ENCODE results near the gene OR1N1.

OR1N1 gene

DNA sequence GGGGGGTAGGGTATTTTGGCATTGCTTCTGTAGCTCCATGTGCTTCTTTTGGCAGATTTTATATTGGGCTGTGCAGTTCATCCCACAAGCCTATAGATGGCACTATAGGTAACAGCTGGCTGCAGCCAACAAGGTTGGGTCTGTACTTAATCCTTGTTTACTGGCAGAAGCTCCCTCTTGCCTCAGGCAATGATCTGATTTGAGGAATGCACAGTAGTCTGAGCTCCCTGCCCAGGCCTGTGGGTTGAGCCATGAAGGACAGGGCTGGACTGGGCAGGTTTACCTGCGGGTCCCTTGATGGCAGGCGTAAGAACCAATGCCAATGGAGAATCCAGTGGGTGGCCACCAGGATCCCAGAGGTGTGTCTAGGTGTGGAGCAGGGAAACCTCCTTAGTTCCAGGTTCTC, 28.2 kb downstream of the OR1N1 start:
- Histone ChIP-seq H3K9me2 (ENCODE audit: low read depth, low read length) (no peaks in the 10 kb centered on the region), H2AFZ (ENCODE audit: low read length) (no peak overlapping the region), H3K27ac (ENCODE audit: low read depth, low read length, poor library complexity, severe bottlenecking) (no peak overlapping the region), H3F3A (ENCODE audit: insufficient read depth, low read length) (no peaks in the 10 kb centered on the region), H3K36me3 (ENCODE audit: insufficient read depth, low read length) (no peaks in the 10 kb centered on the region), H3K79me2 (ENCODE audit: insufficient read depth, low read length) (no peaks in the 10 kb centered on the region), H3K4me2 (ENCODE audit: low read length) (no peak overlapping the region), H3K9me3 (ENCODE audit: low read length) (no peaks in the 10 kb centered on the region), H3K27me3 (ENCODE audit: insufficient read depth, low read length) (no peaks in the 10 kb centered on the region; the same call in 1 of the 2 replicates), H3K9ac (ENCODE audit: low read length) (no peak overlapping the region), H4K20me1 (ENCODE audit: insufficient read depth, low read length) (no peaks in the 10 kb centered on the region), H3K4me1 (ENCODE audit: insufficient read depth, low read length, severe bottlenecking) (no peaks in the 10 kb centered on the region), H3K4me3 (ENCODE audit: low read depth, low read length, poor library complexity, severe bottlenecking) (no peak overlapping the region)
- peak; percentile 78 for TF ChIP-seq CTCF (IDR thresholded peaks at IDR 0.05; ENCODE audit: low read length)
- no peak for TF ChIP-seq EZH2 (IDR thresholded peaks at IDR 0.05; ENCODE audit: borderline replicate concordance, low read length)

GRCh38 chr9:122479062-122479461, 48.0 kb downstream of the OR1N1 start:
- Histone ChIP-seq H3K4me3 (ENCODE audit: low read depth, low read length, poor library complexity, severe bottlenecking) (no peak overlapping the region), H4K20me1 (ENCODE audit: insufficient read depth, low read length) (no peaks in the 10 kb centered on the region), H3K4me1 (ENCODE audit: insufficient read depth, low read length, severe bottlenecking) (no peaks in the 10 kb centered on the region), H3K27ac (ENCODE audit: low read depth, low read length, poor library complexity, severe bottlenecking) (no peak overlapping the region), H3K4me2 (ENCODE audit: low read length) (no peak overlapping the region), H3K27me3 (ENCODE audit: insufficient read depth, low read length) (no peaks in the 10 kb centered on the region), H3K9me2 (ENCODE audit: low read depth, low read length) (no peaks in the 10 kb centered on the region), H3K36me3 (ENCODE audit: insufficient read depth, low read length) (no peaks in the 10 kb centered on the region), H3K9ac (ENCODE audit: low read length) (no peak overlapping the region), H3K79me2 (ENCODE audit: insufficient read depth, low read length) (no peaks in the 10 kb centered on the region), H3F3A (ENCODE audit: insufficient read depth, low read length) (no peaks in the 10 kb centered on the region), H2AFZ (ENCODE audit: low read length) (no peak overlapping the region), H3K9me3 (ENCODE audit: low read length) (no peaks in the 10 kb centered on the region)
- TF ChIP-seq CTCF (IDR thresholded peaks at IDR 0.05; ENCODE audit: low read length) (no peak), EZH2 (IDR thresholded peaks at IDR 0.05; ENCODE audit: borderline replicate concordance, low read length) (no peak)

DNA sequence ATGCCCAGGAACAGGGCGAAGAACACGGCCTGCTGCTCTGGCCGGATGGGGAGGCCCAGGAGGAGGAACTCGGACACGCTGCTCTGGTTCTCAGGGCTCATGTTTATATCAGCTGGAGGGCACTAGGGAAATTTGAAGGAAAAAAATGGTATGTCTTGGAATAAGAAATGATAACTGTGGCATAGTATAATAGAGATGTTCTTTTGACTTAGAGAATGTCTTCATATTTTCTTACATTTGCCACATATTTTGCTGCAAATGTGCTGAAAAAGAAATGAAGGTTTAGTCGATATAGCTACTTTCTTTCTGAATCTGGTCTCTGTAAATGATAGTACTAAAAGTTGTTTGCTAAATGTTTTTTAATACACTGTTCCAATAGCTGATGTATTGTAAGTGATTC, 49.3 kb downstream of the OR1N1 start, which contains the start of gene OR1J1:
Gene OR1J1, minus strand, starts transcription at position 101 of the 400 bp plus-strand sequence. Its CDS starts 0 bp downstream, at position 101.
- H3K4me3 ChIP-seq (ENCODE audit: low read depth, low read length, poor library complexity, severe bottlenecking), result no peak within 1 kb of the TSS
- H3F3A ChIP-seq (ENCODE audit: insufficient read depth, low read length), result no peaks in the 10 kb centered on the region
- no peak within 1 kb of the TSS for H3K4me2 ChIP-seq (ENCODE audit: low read length)
- no peaks in the 10 kb centered on the region for H3K9me3 ChIP-seq (ENCODE audit: low read length)
- no peaks in the 10 kb centered on the region for H3K9me2 ChIP-seq (ENCODE audit: low read depth, low read length)
- H2AFZ ChIP-seq (ENCODE audit: low read length), result no peak within 1 kb of the TSS
- H3K4me1 ChIP-seq (ENCODE audit: insufficient read depth, low read length, severe bottlenecking), result no peaks in the 10 kb centered on the region
- H3K79me2 ChIP-seq (ENCODE audit: insufficient read depth, low read length), result no peaks in the 10 kb centered on the region
- H3K27me3 ChIP-seq (ENCODE audit: insufficient read depth, low read length), result no peaks in the 10 kb centered on the region
- H3K9ac ChIP-seq (ENCODE audit: low read length), result no peak within 1 kb of the TSS
- no peaks in the 10 kb centered on the region for H4K20me1 ChIP-seq (ENCODE audit: insufficient read depth, low read length)
- no peak within 1 kb of the TSS for H3K27ac ChIP-seq (ENCODE audit: low read depth, low read length, poor library complexity, severe bottlenecking)
- no peaks in the 10 kb centered on the region for H3K36me3 ChIP-seq (ENCODE audit: insufficient read depth, low read length)
- no peak for TF ChIP-seq CTCF (IDR thresholded peaks at IDR 0.05; ENCODE audit: low read length)
- TF ChIP-seq EZH2 (IDR thresholded peaks at IDR 0.05; ENCODE audit: borderline replicate concordance, low read length), result no peak
